ENCODE measurements around the gene COL10A1.

Gene COL10A1

GRCh38 chr6:116126032-116126431, at the start of gene COL10A1:
Gene COL10A1 (minus strand): TSS chr6:116126132. CDS start chr6:116125492, 640 bp downstream.
- no peaks in the 10 kb centered on the region for H3K36me3 Mint-ChIP-seq
- ATAC-seq: no peak
- peaks cover 7% of the 10 kb centered on the region for H3K4me1 Mint-ChIP-seq
- no peak within 1 kb of the TSS for H3K27ac Mint-ChIP-seq
- DNase-seq (ENCODE audit: low spot score in 2 of 2): no peak
- H3K4me3 Mint-ChIP-seq: no peak within 1 kb of the TSS
- no peaks in the 10 kb centered on the region for H3K9me3 Mint-ChIP-seq

- H3K4me3 Mint-ChIP-seq: no peak overlapping the region
- DNase-seq (ENCODE audit: low spot score in 2 of 2) (no peak), ATAC-seq (no peak)
- H3K9me3 Mint-ChIP-seq: peaks cover 9% of the 10 kb centered on the region
- no peak overlapping the region for H3K27ac Mint-ChIP-seq
- peaks cover 6% of the 10 kb centered on the region for H3K36me3 Mint-ChIP-seq
- no peaks in the 10 kb centered on the region for H3K4me1 Mint-ChIP-seq
These were observed 49.4 kb upstream of the COL10A1 start for GRCh38 chr6:116175344-116175743.

- Mint-ChIP-seq H3K36me3 (peaks cover 6% of the 10 kb centered on the region), H3K4me1 (no peaks in the 10 kb centered on the region), H3K9me3 (peaks cover 9% of the 10 kb centered on the region), H3K4me3 (no peak overlapping the region), H3K27ac (no peak overlapping the region)
- DNase-seq (ENCODE audit: low spot score in 2 of 2) (no peak), ATAC-seq (no peak)
These were observed 48.0 kb upstream of the COL10A1 start for GRCh38 chr6:116173928-116174327.

- no peak for ATAC-seq
- Mint-ChIP-seq H3K4me1 (no peaks in the 10 kb centered on the region), H3K4me3 (no peak overlapping the region), H3K36me3 (peaks cover 4% of the 10 kb centered on the region), H3K9me3 (peaks cover 10% of the 10 kb centered on the region), H3K27ac (no peak overlapping the region)
- DNase-seq (ENCODE audit: low spot score in 2 of 2): no peak
These were observed 44.6 kb upstream of the COL10A1 start for GRCh38 chr6:116170358-116171057.

- Mint-ChIP-seq H3K4me1 (no peaks in the 10 kb centered on the region), H3K9me3 (peaks cover 6% of the 10 kb centered on the region), H3K27ac (no peak overlapping the region), H3K4me3 (no peak overlapping the region), H3K36me3 (no peaks in the 10 kb centered on the region)
- ATAC-seq (no peak), DNase-seq (ENCODE audit: low spot score in 2 of 2) (no peak)
These were observed 43.9 kb upstream of the COL10A1 start for GRCh38 chr6:116169880-116170279.

GRCh38 chr6:116168148-116168547, 42.2 kb upstream of the COL10A1 start:
- no peaks in the 10 kb centered on the region for H3K36me3 Mint-ChIP-seq
- H3K4me3 Mint-ChIP-seq: no peak overlapping the region
- ATAC-seq: no peak
- DNase-seq (ENCODE audit: low spot score in 2 of 2): no peak
- peaks cover 7% of the 10 kb centered on the region for H3K9me3 Mint-ChIP-seq
- H3K27ac Mint-ChIP-seq: no peak overlapping the region
- H3K4me1 Mint-ChIP-seq: no peaks in the 10 kb centered on the region

- no peak for ATAC-seq
These were observed 40.4 kb upstream of the COL10A1 start for GRCh38 chr6:116166369-116166768.

GRCh38 chr6:116165596-116165995, 39.7 kb upstream of the COL10A1 start:
- no peaks in the 10 kb centered on the region for H3K4me1 Mint-ChIP-seq
- peaks cover 7% of the 10 kb centered on the region for H3K9me3 Mint-ChIP-seq
- no peak overlapping the region for H3K27ac Mint-ChIP-seq
- ATAC-seq (no peak), DNase-seq (ENCODE audit: low spot score in 2 of 2) (no peak)
- no peak overlapping the region for H3K4me3 Mint-ChIP-seq
- no peaks in the 10 kb centered on the region for H3K36me3 Mint-ChIP-seq

More at GRCh38 chr6:116166369-116166768, 40.4 kb upstream of the COL10A1 start:
- Mint-ChIP-seq H3K36me3 (no peaks in the 10 kb centered on the region), H3K9me3 (peaks cover 7% of the 10 kb centered on the region), H3K4me1 (no peaks in the 10 kb centered on the region), H3K27ac (no peak overlapping the region), H3K4me3 (no peak overlapping the region)
- DNase-seq (ENCODE audit: low spot score in 2 of 2): no peak

- Mint-ChIP-seq H3K4me1 (peaks cover 5% of the 10 kb centered on the region), H3K36me3 (peaks cover 5% of the 10 kb centered on the region), H3K27ac (no peak overlapping the region), H3K9me3 (peaks cover 7% of the 10 kb centered on the region), H3K4me3 (no peak overlapping the region)
- no peak for ATAC-seq
- DNase-seq (ENCODE audit: low spot score in 2 of 2): no peak
These were observed 34.0 kb upstream of the COL10A1 start for GRCh38 chr6:116159782-116160524.

- H3K36me3 Mint-ChIP-seq: peaks cover 5% of the 10 kb centered on the region
- peaks cover 7% of the 10 kb centered on the region for H3K9me3 Mint-ChIP-seq
- peaks cover 5% of the 10 kb centered on the region for H3K4me1 Mint-ChIP-seq
- no peak for DNase-seq (ENCODE audit: low spot score in 2 of 2)
- H3K4me3 Mint-ChIP-seq: no peak overlapping the region
- ATAC-seq: no peak
- no peak overlapping the region for H3K27ac Mint-ChIP-seq
These were observed 32.7 kb upstream of the COL10A1 start for GRCh38 chr6:116158641-116159040.

- Mint-ChIP-seq H3K9me3 (peaks cover 4% of the 10 kb centered on the region), H3K36me3 (peaks cover 5% of the 10 kb centered on the region), H3K27ac (no peak overlapping the region), H3K4me1 (peaks cover 5% of the 10 kb centered on the region), H3K4me3 (no peak overlapping the region)
- no peak for ATAC-seq
- no peak for DNase-seq (ENCODE audit: low spot score in 2 of 2)
These were observed 31.5 kb upstream of the COL10A1 start for GRCh38 chr6:116157391-116157790.

GRCh38 chr6:116156405-116157326, 30.7 kb upstream of the COL10A1 start:
- Mint-ChIP-seq H3K4me1 (peaks cover 5% of the 10 kb centered on the region), H3K36me3 (peaks cover 5% of the 10 kb centered on the region), H3K9me3 (peaks cover 4% of the 10 kb centered on the region), H3K4me3 (no peak overlapping the region), H3K27ac (no peak overlapping the region)
- no peak for ATAC-seq
- DNase-seq (ENCODE audit: low spot score in 2 of 2): no peak

GRCh38 chr6:116154887-116155286, 29.0 kb upstream of the COL10A1 start:
- DNase-seq (ENCODE audit: low spot score in 2 of 2): no peak
- ATAC-seq: no peak
- no peaks in the 10 kb centered on the region for H3K9me3 Mint-ChIP-seq
- H3K36me3 Mint-ChIP-seq: no peaks in the 10 kb centered on the region
- H3K4me3 Mint-ChIP-seq: no peak overlapping the region
- H3K27ac Mint-ChIP-seq: no peak overlapping the region
- H3K4me1 Mint-ChIP-seq: no peaks in the 10 kb centered on the region

- no peak overlapping the region for H3K27ac Mint-ChIP-seq
- H3K36me3 Mint-ChIP-seq: no peaks in the 10 kb centered on the region
- ATAC-seq (no peak), DNase-seq (ENCODE audit: low spot score in 2 of 2) (no peak)
- no peaks in the 10 kb centered on the region for H3K9me3 Mint-ChIP-seq
- H3K4me1 Mint-ChIP-seq: no peaks in the 10 kb centered on the region
- no peak overlapping the region for H3K4me3 Mint-ChIP-seq
These were observed 26.7 kb upstream of the COL10A1 start for GRCh38 chr6:116152620-116153019.

Measured in stimulated activated effector memory CD8-positive, alpha-beta T cell treated with anti-CD3 and anti-CD28 coated beads, Interleukin-12 subunit alpha, Interleukin-12 subunit beta, amount 100 ng/mL, for 72 hours (primary cell).